GM12878 (cell line): ENCODE measurements around the gene NRP2. TPM values are rescaled to one million over a fixed set of nuclear protein-coding genes. Genes with fewer than 3 reads are reported as not detected.
A peak's percentile ranks its signal among the peaks of the same experiment; 100 is the strongest.

Experiments
- ATAC-seq: fragments of 200-7000 bp; cut with Tn5 transposase; 3 replicates; pipeline ENCODE4 v1.9.1; 2020; ENCODE audit warnings: mild to moderate bottlenecking, moderate library complexity
- BruUV-seq: library from RNA; stranded (reverse); fragments of 400-500 nt; replicated peaks from 2 replicates; lab custom pipeline; 2021; lab: Mats Ljungman, UMichigan
- CTCF ChIA-PET: fragments of 300-600 bp; sonication (Branson Sonifier 250); formaldehyde crosslinking; extraction: SDS; loops from one replicate; lab custom pipeline; 2021; ENCODE audit warnings: inconsistent platforms; lab: Yijun Ruan, JAX
- POLR2A ChIA-PET: fragments of 350-600 bp; formaldehyde crosslinking; extraction: SDS; loops from one replicate; lab custom pipeline; 2021; ENCODE audit warnings: inconsistent platforms; lab: Charles Lee
- RAD21 ChIA-PET: fragments of 300-600 bp; sonication (Branson Sonifier 250); formaldehyde crosslinking; loops from one replicate; lab custom pipeline; 2023; ENCODE audit warnings: antibody characterized with exemption; ENCODE audit not compliant: unreplicated experiment; lab: Charles Lee
- SMC1A ChIA-PET: fragments of 300-600 bp; sonication (Branson Sonifier 250); formaldehyde crosslinking; loops from one replicate; lab custom pipeline; 2023; ENCODE audit not compliant: unreplicated experiment, uncharacterized antibody; lab: Charles Lee
- DNase-seq: peaks from one replicate; pipeline ENCODE4 v3.0.0-alpha.2; 2011; ENCODE audit warnings: low read depth, low spot score
- FAIRE-seq: peaks from 3 replicates; lab custom pipeline; 2011; peaks lifted over from hg19 to GRCh38; lab: Jason Lieb, UNC
- H2AFZ ChIP-seq: 2 replicates; pipeline ENCODE4 v1.6.0; 2011; ENCODE audit warnings: low read depth, low read length, control low read depth; ENCODE audit not compliant: control insufficient read depth
- H3K27ac ChIP-seq: 2 replicates; pipeline ENCODE4 v1.5.1; 2011; ENCODE audit warnings: control low read depth; ENCODE audit not compliant: control insufficient read depth, insufficient read depth
- H3K27me3 ChIP-seq, 2 experiments: replicated peaks in 1 of 2; 2 replicates each; pipeline versions ENCODE4 v1.6.0 to v1.6.1; 2011; ENCODE audit warnings: low read length in 1 of 2; ENCODE audit not compliant: control insufficient read depth in 2 of 2, insufficient read depth in 2 of 2
- H3K36me3 ChIP-seq, 2 experiments: 2 replicates each; pipeline ENCODE4 v1.5.1; 2011; ENCODE audit warnings: low read length in 1 of 2; ENCODE audit not compliant: control insufficient read depth in 2 of 2, insufficient read depth in 2 of 2
- H3K4me1 ChIP-seq: 2 replicates; pipeline ENCODE4 v1.6.1; 2011; ENCODE audit warnings: mild to moderate bottlenecking, low read length, moderate library complexity, mixed read lengths; ENCODE audit not compliant: control insufficient read depth, insufficient read depth
- H3K4me2 ChIP-seq: 2 replicates; pipeline ENCODE4 v1.6.0; 2011; ENCODE audit warnings: control low read depth; ENCODE audit not compliant: control insufficient read depth, insufficient read depth
- H3K4me3 ChIP-seq: fragments of 200-600 bp; sonication (generic); 2 replicates; pipeline ENCODE4 v1.5.1; 2016
- H3K79me2 ChIP-seq: 2 replicates; pipeline ENCODE4 v1.6.0; 2011; ENCODE audit warnings: low read length; ENCODE audit not compliant: control insufficient read depth, insufficient read depth
- H3K9ac ChIP-seq: 2 replicates; pipeline ENCODE4 v1.8.0; 2011; ENCODE audit warnings: low read length, control low read depth, mixed read lengths; ENCODE audit not compliant: control insufficient read depth, insufficient read depth
- H3K9me3 ChIP-seq: replicated peaks from 3 replicates; pipeline ENCODE4 v1.5.1; 2011; ENCODE audit warnings: mild to moderate bottlenecking, low read length; ENCODE audit not compliant: control insufficient read depth, insufficient read depth
- H4K20me1 ChIP-seq: 2 replicates; pipeline ENCODE4 v1.6.0; 2011; ENCODE audit not compliant: control insufficient read depth, insufficient read depth
- GABPA ChIP-seq: IDR thresholded peaks from 2 replicates; pipeline ENCODE4 v1.6.1; 2014; ENCODE audit warnings: antibody characterized with exemption, low read depth, mild to moderate bottlenecking, inconsistent platforms
- HDAC2 ChIP-seq: fragments of 200-600 bp; sonication (generic); IDR thresholded peaks from 2 replicates; pipeline ENCODE4 v1.6.1; 2017
- MTA3 ChIP-seq: IDR thresholded peaks from 2 replicates; pipeline ENCODE4 v1.6.1; 2012; ENCODE audit warnings: low read length, inconsistent platforms, borderline replicate concordance
- SP1 ChIP-seq: IDR thresholded peaks from one replicate; pipeline ENCODE4 v1.6.1; 2011; ENCODE audit warnings: low read depth, low read length
- SPI1 ChIP-seq: IDR thresholded peaks from 2 replicates; pipeline ENCODE4 v1.6.1; 2011; ENCODE audit warnings: low read depth, mild to moderate bottlenecking, low read length, moderate library complexity, borderline replicate concordance; ENCODE audit not compliant: insufficient read depth
- TARDBP ChIP-seq: IDR thresholded peaks from 2 replicates; pipeline ENCODE4 v1.6.1; 2016; ENCODE audit warnings: borderline replicate concordance
- TCF3 ChIP-seq: IDR thresholded peaks from 2 replicates; pipeline ENCODE4 v1.6.1; 2012; ENCODE audit warnings: low read depth, mild to moderate bottlenecking, low read length, borderline replicate concordance; ENCODE audit not compliant: insufficient read depth
- TCF7 ChIP-seq: IDR thresholded peaks from 2 replicates; pipeline ENCODE4 v1.6.1; 2014; ENCODE audit warnings: antibody characterized with exemption, borderline replicate concordance
- WGBS: methylation state at CpG from one replicate; pipeline ENCODE4 v1.1.6; 2016; ENCODE audit warnings: low lambda C conversion rate; ENCODE audit not compliant: insufficient replicate concordance, insufficient coverage; ENCODE audit errors: missing lambda C conversion rate; 5-methylcytosine and 5-hydroxymethylcytosine counted together
- in situ Hi-C: fragments of 300-500 bp; cut with MboI; formaldehyde crosslinking; loops from 9 replicates; pipeline ENCODE4 v1.14.3; 2018; ENCODE audit warnings: mixed read lengths
- intact Hi-C: fragments of 100-400 bp; cut with micrococcal nuclease; formaldehyde crosslinking; loops from one replicate; pipeline ENCODE4 v1.14.2; 2022; ENCODE audit not compliant: unreplicated experiment
- polyA plus RNA-seq, 11 experiments: library from polyadenylated mRNA; depleted of rRNA in 4 of 11; unstranded in 6 of 11; stranded (reverse) in 5 of 11; fragments of >200 nt; fragmentation: Nextera tagmentation in 4 of 11; fragmentation: Illumina TruSeq in 1 of 11; extraction: Ambion mirVana in 4 of 11; extraction: Trizol in 1 of 11; gene quantifications; 1 replicate in 1 of 11; 2 replicates in 10 of 11; pipeline versions ENCODE4 v1.2.1 to v1.2.3, GENCODE V29; 2011 to 2016; ENCODE audit warnings: inconsistent platforms in 2 of 11, missing spikeins in 2 of 11, low read depth in 1 of 11
- total RNA-seq, 4 experiments: library from RNA; depleted of rRNA in 3 of 4; stranded (reverse); fragments of >200 nt in 3 of 4; fragmentation: Illumina TruSeq in 1 of 4; extraction: Trizol in 1 of 4; gene quantifications; 2 replicates each; pipeline versions ENCODE4 v1.2.1 to v1.2.3, GENCODE V29; 2013 to 2021

Gene NRP2
- total and polyA plus RNA-seq, 10 of the 15 experiments (the other 5 are each of a cell fraction or from before 2014, with no cell fraction given): 0.06 to 1.2 (median 0.46) TPM

DNA sequence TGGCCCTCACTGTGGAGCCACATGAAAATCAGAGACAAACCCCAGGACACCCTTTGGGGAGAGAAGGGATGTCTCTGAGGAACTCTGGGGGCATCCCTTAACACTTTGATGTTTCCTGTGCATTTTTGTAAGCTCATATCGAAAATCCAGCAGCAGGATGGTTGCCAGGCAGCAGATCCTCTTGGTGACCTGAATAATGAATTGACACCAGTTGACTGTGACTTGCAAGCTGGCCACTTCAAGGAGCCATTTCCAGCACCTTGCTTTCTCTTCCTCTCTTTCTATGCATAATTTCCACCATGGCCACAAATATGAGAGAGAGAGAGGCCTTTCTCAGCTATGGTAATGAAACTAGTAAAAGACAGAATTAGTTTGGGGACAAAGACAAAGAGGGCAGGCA is 91.7 kb downstream of the NRP2 start:
- DNase-seq (no peak), ATAC-seq (no peak)
- intact Hi-C loops: no loop called here
- Histone ChIP-seq H3K4me1 (no peaks in the 10 kb centered on the region), H3K27me3 (no peaks in the 10 kb centered on the region; a peak in 1 of 4 replicates), H3K9me3 (no peaks in the 10 kb centered on the region), H3K4me3 (no peak overlapping the region), H3K27ac (no peak overlapping the region), H3K36me3 (no peaks in the 10 kb centered on the region), H3K9ac (no peak overlapping the region), H3K79me2 (no peaks in the 10 kb centered on the region), H3K4me2 (no peak overlapping the region)
- ChIA-PET SMC1A (interaction anchor here (0.6 to 3.1 kb wide), 6 partner anchors 18 to 243 kb away, joined by 3 to 12 read pairs (median 3); no protein-coding TSS in a partner anchor), POLR2A (no interaction called here), CTCF (interaction anchor here (1.7 to 7.2 kb wide), 5 partner anchors 12 to 174 kb away, joined by 3 to 57 read pairs (median 9); no protein-coding TSS in a partner anchor), RAD21 (interaction anchor here (1.0 to 3.5 kb wide), 2 partner anchors 98 to 153 kb away, joined by 4 to 15 read pairs; no protein-coding TSS in a partner anchor)
- in situ Hi-C loops: loop anchor here (5.0 to 10.0 kb wide), 2 partner anchors 111 to 148 kb away; no protein-coding TSS in a partner anchor
- no TSS peak for BruUV-seq
- TF ChIP-seq TCF7 (no peak), SPI1 (0 out of 2 replicates have a peak, but pooled peaks have one; percentile 30)
- TF ChIP-seq, all 136 proteins: peak for 1
- H4K20me1 ChIP-seq: no peaks in the 10 kb centered on the region
- H2AFZ ChIP-seq: no peak overlapping the region
- 0% methylated on average over 1 of the region's 1 CpG for WGBS
- no peak for FAIRE-seq

- H3K36me3 ChIP-seq: no peaks in the 10 kb centered on the region
- FAIRE-seq (no peak), ATAC-seq (peak; percentile 64), DNase-seq (no peak)
- CTCF ChIA-PET: interaction anchor here (0.6 to 7.2 kb wide), 17 partner anchors 9 to 781 kb away, joined by 3 to 57 read pairs (median 4); no protein-coding TSS in a partner anchor
- H3K9ac ChIP-seq: no peak overlapping the region
- SMC1A ChIA-PET: interaction anchor here (1.0 to 3.1 kb wide), 5 partner anchors 16 to 155 kb away, joined by 3 to 12 read pairs (median 3); no protein-coding TSS in a partner anchor
- H3K4me1 ChIP-seq: no peaks in the 10 kb centered on the region
- intact Hi-C loops: no loop called here
- 31% methylated on average over 6 of the region's 6 CpGs for whole genome bisulfite sequencing
- TF ChIP-seq TARDBP (no peak), SP1 (no peak), TCF3 (no peak), HDAC2 (no peak), MTA3 (no peak), GABPA (no peak)
- no peak overlapping the region for H3K4me2 ChIP-seq
- POLR2A ChIA-PET: interaction anchor here (1.4 kb wide), 1 partner anchor 35 kb away, joined by 3 read pairs; no protein-coding TSS in a partner anchor
- H3K27ac ChIP-seq: no peak overlapping the region
- in situ Hi-C loops: loop anchor here (10.0 kb wide), 1 partner anchor 110 kb away; no protein-coding TSS in a partner anchor
- no TSS peak for BruUV-seq
- RAD21 ChIA-PET: interaction anchor here (1.0 to 4.0 kb wide), 4 partner anchors 100 to 151 kb away, joined by 4 to 24 read pairs (median 10); no protein-coding TSS in a partner anchor
- H2AFZ ChIP-seq: no peak overlapping the region
- no peaks in the 10 kb centered on the region for H3K9me3 ChIP-seq
- H3K79me2 ChIP-seq: no peaks in the 10 kb centered on the region
- H3K27me3 ChIP-seq: no peaks in the 10 kb centered on the region
- H3K4me3 ChIP-seq: no peak overlapping the region
- no peaks in the 10 kb centered on the region for H4K20me1 ChIP-seq
Measured at GRCh38 chr2:205775097-205775877, 93.0 kb downstream of the NRP2 start.
